Ectodermal cell (in vitro differentiated cells): Measurements from ENCODE around the gene CYREN.
"Not testable (repeated sequence)": the region's sequence is repeated elsewhere in the genome, so short reads cannot be mapped to it uniquely, and the experiment has no call there.

ENCODE experiments used
- H3K27ac ChIP-seq: 2 replicates; pipeline ENCODE4 v1.7.0; 2013; ENCODE audit warnings: mild to moderate bottlenecking, low read depth, low read length; ENCODE audit not compliant: insufficient read depth, poor library complexity, severe bottlenecking
- H3K27me3 ChIP-seq: 2 replicates; pipeline ENCODE4 v1.7.0; 2013; ENCODE audit warnings: mild to moderate bottlenecking, low read length; ENCODE audit not compliant: insufficient read depth, control insufficient read depth, poor library complexity, severe bottlenecking
- H3K36me3 ChIP-seq: one replicate; pipeline ENCODE4 v1.7.0; 2013; ENCODE audit warnings: low read length; ENCODE audit not compliant: control insufficient read depth, insufficient read depth
- H3K4me1 ChIP-seq: one replicate; pipeline ENCODE4 v1.7.0; 2013; ENCODE audit warnings: low read length; ENCODE audit not compliant: control insufficient read depth, insufficient read depth
- H3K4me3 ChIP-seq: 2 replicates; pipeline ENCODE4 v1.7.0; 2013; ENCODE audit warnings: low read depth, low read length, control low read depth; ENCODE audit not compliant: insufficient read depth
- H3K9me3 ChIP-seq: 2 replicates; pipeline ENCODE4 v1.7.0; 2013; ENCODE audit warnings: mild to moderate bottlenecking, low read length, moderate library complexity; ENCODE audit not compliant: control insufficient read depth
- WGBS, 2 experiments: methylation state at CpG; one replicate each; pipeline ENCODE4 v1.1.7; 2013; ENCODE audit warnings: missing lambda C conversion rate in 2 of 2; 5-methylcytosine and 5-hydroxymethylcytosine counted together

CYREN gene

DNA sequence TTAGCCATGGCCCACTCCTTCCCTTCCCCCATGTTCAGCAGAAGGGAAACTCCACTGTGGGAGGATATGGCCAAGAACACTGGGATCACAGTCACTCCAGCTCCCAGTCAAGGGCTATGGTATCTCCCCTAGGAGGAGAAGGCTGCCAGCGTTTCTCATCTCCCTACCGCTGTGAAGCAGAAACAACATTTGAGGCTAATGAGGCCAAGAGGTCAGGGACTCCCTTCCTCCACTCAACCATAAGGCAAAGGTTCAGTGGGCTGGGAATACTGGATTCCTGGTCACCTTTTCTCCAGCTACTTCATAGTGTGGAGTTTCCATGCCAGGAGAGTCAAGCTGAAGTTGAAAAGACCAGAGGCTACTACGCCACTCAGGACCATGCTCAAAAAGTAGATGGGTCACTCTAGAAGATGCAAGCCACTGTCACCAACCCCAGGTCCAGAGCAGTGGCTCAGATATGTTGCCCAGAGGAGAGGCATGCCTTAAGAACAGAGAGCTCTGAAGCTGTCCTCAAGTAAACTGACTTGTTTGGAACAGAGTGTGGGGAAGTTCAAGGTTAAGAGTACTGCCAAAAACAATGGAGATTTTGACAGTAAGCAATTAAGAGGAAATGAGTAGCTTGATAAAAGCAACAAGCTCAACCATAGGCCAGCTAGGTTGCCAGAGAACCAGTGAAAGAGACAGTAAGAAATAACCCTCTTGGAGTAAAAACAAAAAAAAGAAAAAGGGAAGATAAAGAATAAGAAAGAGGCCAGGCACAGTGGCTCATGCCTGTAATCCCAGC, 26.4 kb downstream of the CYREN start:
- H3K27ac ChIP-seq: no peak overlapping the region
- no peaks in the 10 kb centered on the region for H3K36me3 ChIP-seq
- no peaks in the 10 kb centered on the region for H3K9me3 ChIP-seq
- no peak overlapping the region for H3K4me3 ChIP-seq
- WGBS, 2 experiments: 90 to 92% methylated on average over 3 of the region's 3 CpGs
- H3K27me3 ChIP-seq: no peaks in the 10 kb centered on the region
- no peaks in the 10 kb centered on the region for H3K4me1 ChIP-seq

DNA sequence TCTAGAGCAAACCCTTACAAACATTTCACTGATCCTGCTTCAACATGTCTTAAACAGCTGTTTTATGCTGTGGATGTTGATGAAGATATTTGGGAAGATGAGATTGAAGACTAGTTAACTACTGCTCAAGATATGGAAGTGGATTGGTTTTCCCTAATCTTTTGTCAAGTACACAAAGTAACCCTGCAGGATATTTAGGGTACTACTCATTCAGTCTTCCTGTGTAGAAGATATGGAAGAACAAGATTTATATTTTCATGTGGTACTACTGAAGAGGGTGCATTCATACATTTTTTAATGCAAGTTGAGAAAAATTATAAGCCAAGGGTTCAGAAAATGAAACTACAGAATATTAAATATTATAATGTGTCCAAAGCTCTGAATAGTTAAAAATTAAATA, 40.9 kb downstream of the CYREN start:
- no peak overlapping the region for H3K27ac ChIP-seq
- H3K4me3 ChIP-seq: no peak overlapping the region
- H3K27me3 ChIP-seq: no peaks in the 10 kb centered on the region
- H3K36me3 ChIP-seq: no peaks in the 10 kb centered on the region
- no peaks in the 10 kb centered on the region for H3K4me1 ChIP-seq
- H3K9me3 ChIP-seq: no peaks in the 10 kb centered on the region

DNA sequence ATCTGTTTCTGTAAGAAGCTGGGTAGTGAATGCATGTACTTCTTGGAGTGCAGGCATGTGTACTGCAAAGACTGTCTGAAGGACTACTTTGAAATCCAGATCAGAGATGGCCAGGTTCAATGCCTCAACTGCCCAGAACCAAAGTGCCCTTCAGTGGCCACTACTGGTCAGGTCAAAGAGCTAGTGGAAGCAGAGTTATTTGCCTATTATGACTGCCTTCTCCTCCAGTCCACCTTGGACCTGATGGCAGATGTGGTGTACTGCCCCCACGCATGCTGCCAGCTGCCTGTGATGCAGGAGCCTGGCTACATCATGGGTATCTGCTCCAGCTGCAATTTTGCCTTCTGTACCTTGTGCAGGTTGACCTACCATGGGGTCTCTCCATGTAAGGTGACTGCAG, 41.6 kb downstream of the CYREN start:
- Histone ChIP-seq H3K4me3 (no peak overlapping the region), H3K9me3 (no peaks in the 10 kb centered on the region), H3K27ac (no peak overlapping the region), H3K4me1 (no peaks in the 10 kb centered on the region), H3K27me3 (no peaks in the 10 kb centered on the region), H3K36me3 (no peaks in the 10 kb centered on the region)
- WGBS, 2 experiments: 91 to 94% methylated on average over 1 of the region's 1 CpG

DNA sequence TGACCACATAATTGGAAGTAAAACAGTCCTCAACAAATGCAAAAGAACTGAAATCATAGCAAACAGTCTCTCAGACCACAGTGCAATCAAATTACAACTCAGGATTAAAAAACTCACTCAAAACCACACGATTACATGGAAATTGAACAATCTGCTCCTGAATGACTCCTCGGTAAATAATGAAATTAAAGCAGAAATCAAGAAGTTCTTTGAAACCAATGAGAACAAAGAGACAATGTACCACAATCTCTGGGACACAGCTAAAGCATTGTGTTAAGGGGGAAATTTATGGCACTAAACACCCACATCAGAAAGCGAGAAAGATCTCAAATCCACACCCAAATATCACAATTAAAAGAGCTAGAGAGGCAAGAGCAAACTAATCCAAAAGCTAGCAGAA, 45.9 kb downstream of the CYREN start:
- H3K27me3 ChIP-seq, H3K4me3 ChIP-seq, H3K36me3 ChIP-seq, H3K9me3 ChIP-seq, H3K4me1 ChIP-seq, H3K27ac ChIP-seq: not testable (repeated sequence)
- 82 to 87% methylated on average over 3 of the region's 3 CpGs for WGBS, 2 experiments

DNA sequence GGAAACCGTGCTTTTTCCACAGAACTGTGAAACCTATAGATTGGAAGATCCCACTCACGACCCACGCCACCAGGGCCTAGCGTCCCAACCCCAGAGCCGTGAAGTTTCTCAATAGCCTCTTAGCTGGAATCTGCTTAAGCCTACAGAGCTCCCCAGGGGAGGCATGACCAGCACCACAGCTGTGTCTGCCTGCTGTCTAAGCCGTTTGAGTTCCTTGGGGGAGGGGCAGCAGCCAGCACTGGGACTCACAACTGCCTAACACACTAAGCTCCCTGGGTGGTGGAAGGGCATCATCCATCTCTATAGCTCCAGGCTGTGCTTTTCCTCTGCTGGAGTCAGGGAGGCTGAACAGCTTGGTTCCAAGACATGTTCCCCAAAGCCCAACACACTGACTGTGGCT, 48.6 kb downstream of the CYREN start:
- Histone ChIP-seq H3K4me1 (no peaks in the 10 kb centered on the region), H3K36me3 (no peaks in the 10 kb centered on the region), H3K27me3 (no peaks in the 10 kb centered on the region), H3K27ac (no peak overlapping the region), H3K9me3 (no peaks in the 10 kb centered on the region), H3K4me3 (no peak overlapping the region)
- 81 to 88% methylated on average over 6 of the region's 6 CpGs for WGBS, 2 experiments

DNA sequence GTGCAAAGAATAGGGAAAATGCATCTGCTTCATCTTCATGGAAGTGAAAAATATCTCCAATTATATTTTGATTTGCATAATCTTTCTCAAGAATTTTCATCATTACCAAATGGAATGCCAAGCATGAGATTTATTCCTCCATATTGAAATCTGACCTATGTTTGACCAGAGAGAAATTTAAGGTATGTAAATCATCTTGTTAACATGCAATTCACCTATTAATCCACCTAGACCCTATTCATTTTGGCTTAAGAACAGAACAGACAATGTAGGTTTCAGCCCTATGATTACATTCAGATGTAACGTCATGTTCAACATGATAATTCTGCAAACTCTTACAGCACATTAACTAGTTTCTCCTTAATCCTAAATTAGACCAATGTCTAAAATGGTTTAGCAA, 53.4 kb downstream of the CYREN start:
- no peaks in the 10 kb centered on the region for H3K36me3 ChIP-seq
- H3K4me1 ChIP-seq: no peaks in the 10 kb centered on the region
- no peaks in the 10 kb centered on the region for H3K27me3 ChIP-seq
- no peak overlapping the region for H3K4me3 ChIP-seq
- 96 to 100% methylated on average over 1 of the region's 1 CpG for WGBS, 2 experiments
- no peak overlapping the region for H3K27ac ChIP-seq
- H3K9me3 ChIP-seq: no peaks in the 10 kb centered on the region
